ENCODE data around the gene PCSK5.

PCSK5 gene

GRCh38 chr9:75914002-75914401 lies 23.5 kb downstream of the PCSK5 start:
- Histone ChIP-seq H3K4me3 (ENCODE audit: low read length in 2 of 2) (no peak overlapping the region), H3K36me3 (ENCODE audit: control insufficient read depth in 2 of 2, insufficient read depth in 2 of 2, low read length in 2 of 2) (peaks cover 0 to 3% of the 10 kb centered on the region in 2 donors), H3K9ac (ENCODE audit: low read depth in 1 of 2, low read length in 2 of 2) (no peak overlapping the region), H3K27me3 (ENCODE audit: control insufficient read depth in 2 of 2, insufficient read depth in 2 of 2, low read length in 2 of 2) (no peaks in the 10 kb centered on the region), H3K9me3 (ENCODE audit: control insufficient read depth in 2 of 2, low read length in 2 of 2) (no peaks in the 10 kb centered on the region), H3K27ac (ENCODE audit: low read depth in 2 of 2, low read length in 2 of 2) (no peak overlapping the region), H3K4me1 (ENCODE audit: control insufficient read depth in 2 of 2, insufficient read depth in 2 of 2, low read length in 2 of 2) (no peaks in the 10 kb centered on the region)

- Histone ChIP-seq H3K27ac (ENCODE audit: low read depth in 2 of 2, low read length in 2 of 2) (no peak overlapping the region), H3K9ac (ENCODE audit: low read depth in 1 of 2, low read length in 2 of 2) (no peak overlapping the region), H3K36me3 (ENCODE audit: control insufficient read depth in 2 of 2, insufficient read depth in 2 of 2, low read length in 2 of 2) (peaks cover 0 to 3% of the 10 kb centered on the region in 2 donors), H3K4me3 (ENCODE audit: low read length in 2 of 2) (no peak overlapping the region), H3K4me1 (ENCODE audit: control insufficient read depth in 2 of 2, insufficient read depth in 2 of 2, low read length in 2 of 2) (no peaks in the 10 kb centered on the region), H3K9me3 (ENCODE audit: control insufficient read depth in 2 of 2, low read length in 2 of 2) (no peaks in the 10 kb centered on the region), H3K27me3 (ENCODE audit: control insufficient read depth in 2 of 2, insufficient read depth in 2 of 2, low read length in 2 of 2) (no peaks in the 10 kb centered on the region)
These were observed 24.5 kb downstream of the PCSK5 start for GRCh38 chr9:75914883-75915452.

- no peaks in the 10 kb centered on the region for H3K4me1 ChIP-seq (ENCODE audit: control insufficient read depth in 2 of 2, insufficient read depth in 2 of 2, low read length in 2 of 2)
These were observed 27.7 kb downstream of the PCSK5 start for GRCh38 chr9:75918154-75918553.

GRCh38 chr9:75918909-75919308 lies 28.4 kb downstream of the PCSK5 start:
- Histone ChIP-seq H3K4me3 (ENCODE audit: low read length in 2 of 2) (no peak overlapping the region), H3K9me3 (ENCODE audit: control insufficient read depth in 2 of 2, low read length in 2 of 2) (no peaks in the 10 kb centered on the region), H3K36me3 (ENCODE audit: control insufficient read depth in 2 of 2, insufficient read depth in 2 of 2, low read length in 2 of 2) (no peaks in the 10 kb centered on the region), H3K9ac (ENCODE audit: low read depth in 1 of 2, low read length in 2 of 2) (no peak overlapping the region), H3K4me1 (ENCODE audit: control insufficient read depth in 2 of 2, insufficient read depth in 2 of 2, low read length in 2 of 2) (no peaks in the 10 kb centered on the region), H3K27ac (ENCODE audit: low read depth in 2 of 2, low read length in 2 of 2) (no peak overlapping the region), H3K27me3 (ENCODE audit: control insufficient read depth in 2 of 2, insufficient read depth in 2 of 2, low read length in 2 of 2) (no peaks in the 10 kb centered on the region)

More at GRCh38 chr9:75918154-75918553, 27.7 kb downstream of the PCSK5 start:
- Histone ChIP-seq H3K9ac (ENCODE audit: low read depth in 1 of 2, low read length in 2 of 2) (no peak overlapping the region), H3K36me3 (ENCODE audit: control insufficient read depth in 2 of 2, insufficient read depth in 2 of 2, low read length in 2 of 2) (no peaks in the 10 kb centered on the region), H3K9me3 (ENCODE audit: control insufficient read depth in 2 of 2, low read length in 2 of 2) (no peaks in the 10 kb centered on the region), H3K27ac (ENCODE audit: low read depth in 2 of 2, low read length in 2 of 2) (no peak overlapping the region), H3K27me3 (ENCODE audit: control insufficient read depth in 2 of 2, insufficient read depth in 2 of 2, low read length in 2 of 2) (no peaks in the 10 kb centered on the region), H3K4me3 (ENCODE audit: low read length in 2 of 2) (no peak overlapping the region)

- no peak overlapping the region for H3K4me3 ChIP-seq (ENCODE audit: low read length in 2 of 2)
- no peaks in the 10 kb centered on the region for H3K36me3 ChIP-seq (ENCODE audit: control insufficient read depth in 2 of 2, insufficient read depth in 2 of 2, low read length in 2 of 2)
- H3K27me3 ChIP-seq (ENCODE audit: control insufficient read depth in 2 of 2, insufficient read depth in 2 of 2, low read length in 2 of 2) = no peaks in the 10 kb centered on the region
- H3K4me1 ChIP-seq (ENCODE audit: control insufficient read depth in 2 of 2, insufficient read depth in 2 of 2, low read length in 2 of 2) = no peaks in the 10 kb centered on the region
- no peak overlapping the region for H3K27ac ChIP-seq (ENCODE audit: low read depth in 2 of 2, low read length in 2 of 2)
- H3K9ac ChIP-seq (ENCODE audit: low read depth in 1 of 2, low read length in 2 of 2) = no peak overlapping the region
- H3K9me3 ChIP-seq (ENCODE audit: control insufficient read depth in 2 of 2, low read length in 2 of 2) = no peaks in the 10 kb centered on the region
These were observed 31.1 kb downstream of the PCSK5 start for GRCh38 chr9:75921391-75922127.

- no peak overlapping the region for H3K4me3 ChIP-seq (ENCODE audit: low read length in 2 of 2)
- H3K9me3 ChIP-seq (ENCODE audit: control insufficient read depth in 2 of 2, low read length in 2 of 2) = no peaks in the 10 kb centered on the region
- H3K27ac ChIP-seq (ENCODE audit: low read depth in 2 of 2, low read length in 2 of 2) = no peak overlapping the region
- no peaks in the 10 kb centered on the region for H3K27me3 ChIP-seq (ENCODE audit: control insufficient read depth in 2 of 2, insufficient read depth in 2 of 2, low read length in 2 of 2)
- H3K9ac ChIP-seq (ENCODE audit: low read depth in 1 of 2, low read length in 2 of 2) = no peak overlapping the region
- peaks cover 0 to 3% of the 10 kb centered on the region in 2 donors for H3K36me3 ChIP-seq (ENCODE audit: control insufficient read depth in 2 of 2, insufficient read depth in 2 of 2, low read length in 2 of 2)
- no peaks in the 10 kb centered on the region for H3K4me1 ChIP-seq (ENCODE audit: control insufficient read depth in 2 of 2, insufficient read depth in 2 of 2, low read length in 2 of 2)
These were observed 35.9 kb downstream of the PCSK5 start for GRCh38 chr9:75926385-75926784.

GRCh38 chr9:75927356-75927755 lies 36.9 kb downstream of the PCSK5 start:
- Histone ChIP-seq H3K9ac (ENCODE audit: low read depth in 1 of 2, low read length in 2 of 2) (no peak overlapping the region), H3K27ac (ENCODE audit: low read depth in 2 of 2, low read length in 2 of 2) (no peak overlapping the region), H3K4me3 (ENCODE audit: low read length in 2 of 2) (no peak overlapping the region), H3K4me1 (ENCODE audit: control insufficient read depth in 2 of 2, insufficient read depth in 2 of 2, low read length in 2 of 2) (no peaks in the 10 kb centered on the region), H3K9me3 (ENCODE audit: control insufficient read depth in 2 of 2, low read length in 2 of 2) (no peaks in the 10 kb centered on the region), H3K27me3 (ENCODE audit: control insufficient read depth in 2 of 2, insufficient read depth in 2 of 2, low read length in 2 of 2) (no peaks in the 10 kb centered on the region), H3K36me3 (ENCODE audit: control insufficient read depth in 2 of 2, insufficient read depth in 2 of 2, low read length in 2 of 2) (peaks cover 1 to 5% of the 10 kb centered on the region in 2 donors)

- Histone ChIP-seq H3K9me3 (ENCODE audit: control insufficient read depth in 2 of 2, low read length in 2 of 2) (no peaks in the 10 kb centered on the region), H3K4me3 (ENCODE audit: low read length in 2 of 2) (no peak overlapping the region), H3K9ac (ENCODE audit: low read depth in 1 of 2, low read length in 2 of 2) (no peak overlapping the region), H3K4me1 (ENCODE audit: control insufficient read depth in 2 of 2, insufficient read depth in 2 of 2, low read length in 2 of 2) (no peaks in the 10 kb centered on the region), H3K27me3 (ENCODE audit: control insufficient read depth in 2 of 2, insufficient read depth in 2 of 2, low read length in 2 of 2) (no peaks in the 10 kb centered on the region), H3K36me3 (ENCODE audit: control insufficient read depth in 2 of 2, insufficient read depth in 2 of 2, low read length in 2 of 2) (peaks cover 17 to 20% of the 10 kb centered on the region in 2 donors), H3K27ac (ENCODE audit: low read depth in 2 of 2, low read length in 2 of 2) (no peak overlapping the region)
These were observed 39.7 kb downstream of the PCSK5 start for GRCh38 chr9:75930190-75930589.

GRCh38 chr9:75930730-75931321 lies 40.4 kb downstream of the PCSK5 start:
- Histone ChIP-seq H3K9ac (ENCODE audit: low read depth in 1 of 2, low read length in 2 of 2) (no peak overlapping the region), H3K27me3 (ENCODE audit: control insufficient read depth in 2 of 2, insufficient read depth in 2 of 2, low read length in 2 of 2) (no peaks in the 10 kb centered on the region), H3K27ac (ENCODE audit: low read depth in 2 of 2, low read length in 2 of 2) (no peak overlapping the region)

GRCh38 chr9:75933982-75934381 lies 43.5 kb downstream of the PCSK5 start:
- Histone ChIP-seq H3K27me3 (ENCODE audit: control insufficient read depth in 2 of 2, insufficient read depth in 2 of 2, low read length in 2 of 2) (no peaks in the 10 kb centered on the region), H3K9me3 (ENCODE audit: control insufficient read depth in 2 of 2, low read length in 2 of 2) (no peaks in the 10 kb centered on the region), H3K27ac (ENCODE audit: low read depth in 2 of 2, low read length in 2 of 2) (no peak overlapping the region), H3K4me3 (ENCODE audit: low read length in 2 of 2) (no peak overlapping the region), H3K4me1 (ENCODE audit: control insufficient read depth in 2 of 2, insufficient read depth in 2 of 2, low read length in 2 of 2) (no peaks in the 10 kb centered on the region), H3K36me3 (ENCODE audit: control insufficient read depth in 2 of 2, insufficient read depth in 2 of 2, low read length in 2 of 2) (peaks cover 17% of the 10 kb centered on the region in 2 donors), H3K9ac (ENCODE audit: low read depth in 1 of 2, low read length in 2 of 2) (no peak overlapping the region)

More at GRCh38 chr9:75930730-75931321, 40.4 kb downstream of the PCSK5 start:
- Histone ChIP-seq H3K4me1 (ENCODE audit: control insufficient read depth in 2 of 2, insufficient read depth in 2 of 2, low read length in 2 of 2) (no peaks in the 10 kb centered on the region), H3K9me3 (ENCODE audit: control insufficient read depth in 2 of 2, low read length in 2 of 2) (no peaks in the 10 kb centered on the region), H3K4me3 (ENCODE audit: low read length in 2 of 2) (no peak overlapping the region), H3K36me3 (ENCODE audit: control insufficient read depth in 2 of 2, insufficient read depth in 2 of 2, low read length in 2 of 2) (peaks cover 17 to 20% of the 10 kb centered on the region in 2 donors)
